Measurements from ENCODE around the gene AKIRIN2. TPM values are rescaled to one million over a fixed set of nuclear protein-coding genes. Genes with fewer than 3 reads are reported as not detected.

The AKIRIN2 gene
- total and polyA plus RNA-seq, 9 of the 15 experiments (the other 6 are each of a cell fraction or from before 2014, with no cell fraction given), result 5.8 to 63.9 (median 28.1) TPM

GRCh38 chr6:87742106-87742505, 40.1 kb upstream of the AKIRIN2 start (continued):
- peak; percentile 89 for TF ChIP-seq ZNF592 (IDR thresholded peaks at IDR 0.05)
- peak; percentile 74 for TF ChIP-seq L3MBTL2 (IDR thresholded peaks at IDR 0.05)
- no peak for TF ChIP-seq BRD4 (IDR thresholded peaks at IDR 0.05)
- no peak for TF ChIP-seq ZNF217 (CRISPR knock-in tag; IDR thresholded peaks at IDR 0.05)
- no peak; the same call in 1 of the 2 replicates for TF ChIP-seq POLR2H (tag; IDR thresholded peaks at IDR 0.05; ENCODE audit: low read depth)
- no peak for TF ChIP-seq CBFA2T3 (IDR thresholded peaks at IDR 0.05)
- no peak for TF ChIP-seq PTBP1 (IDR thresholded peaks at IDR 0.05; ENCODE audit: low read depth, low read length)
- TF ChIP-seq MYBL2 (IDR thresholded peaks at IDR 0.05; ENCODE audit: low read depth), result no peak
- no peak for TF ChIP-seq MYBL2 (CRISPR knock-in tag; IDR thresholded peaks at IDR 0.05; ENCODE audit: borderline replicate concordance)
- peak; percentile 78 for TF ChIP-seq SMAD4 (CRISPR knock-in tag; conservative IDR thresholded peaks at IDR 0.05)
- TF ChIP-seq CREB5 (CRISPR knock-in tag; IDR thresholded peaks at IDR 0.05), result no peak
- TF ChIP-seq FOXJ2 (tag; IDR thresholded peaks at IDR 0.05), result peak; percentile 41; the same call in 1 of the 2 replicates
- TF ChIP-seq MNT (conservative IDR thresholded peaks at IDR 0.05), result peak; percentile 29 to 41; a peak in 1 of 4 replicates
- peak; percentile 31; the same call in 1 of the 2 replicates for TF ChIP-seq TFAP4 (CRISPR knock-in tag; IDR thresholded peaks at IDR 0.05; ENCODE audit: borderline replicate concordance)
- TF ChIP-seq ZNF76 (CRISPR knock-in tag; IDR thresholded peaks at IDR 0.05; ENCODE audit: borderline replicate concordance), result 0 out of 2 replicates have a peak, but pooled peaks have one; percentile 11
- TF ChIP-seq ZFP30 (CRISPR knock-in tag; IDR thresholded peaks at IDR 0.05; ENCODE audit: borderline replicate concordance), result no peak
- peak; percentile 78 for TF ChIP-seq ZNF197 (CRISPR knock-in tag; IDR thresholded peaks at IDR 0.05; ENCODE audit: low read depth)
- no peak for TF ChIP-seq ZC3H4 (CRISPR knock-in tag; IDR thresholded peaks at IDR 0.05; ENCODE audit: borderline replicate concordance)
- TF ChIP-seq, protein P1, sequence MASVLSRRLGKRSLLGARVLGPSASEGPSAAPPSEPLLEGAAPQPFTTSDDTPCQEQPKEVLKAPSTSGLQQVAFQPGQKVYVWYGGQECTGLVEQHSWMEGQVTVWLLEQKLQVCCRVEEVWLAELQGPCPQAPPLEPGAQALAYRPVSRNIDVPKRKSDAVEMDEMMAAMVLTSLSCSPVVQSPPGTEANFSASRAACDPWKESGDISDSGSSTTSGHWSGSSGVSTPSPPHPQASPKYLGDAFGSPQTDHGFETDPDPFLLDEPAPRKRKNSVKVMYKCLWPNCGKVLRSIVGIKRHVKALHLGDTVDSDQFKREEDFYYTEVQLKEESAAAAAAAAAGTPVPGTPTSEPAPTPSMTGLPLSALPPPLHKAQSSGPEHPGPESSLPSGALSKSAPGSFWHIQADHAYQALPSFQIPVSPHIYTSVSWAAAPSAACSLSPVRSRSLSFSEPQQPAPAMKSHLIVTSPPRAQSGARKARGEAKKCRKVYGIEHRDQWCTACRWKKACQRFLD (CRISPR knock-in tag; IDR thresholded peaks at IDR 0.05), result peak; percentile 90; the same call in 1 of the 2 replicates
